Measurements from ENCODE around the gene STX19. TPM values are rescaled to one million over a fixed set of nuclear protein-coding genes. Genes with fewer than 3 reads are reported as not detected.
A peak's percentile ranks its signal among the peaks of the same experiment; 100 is the strongest.

Gene STX19
- total RNA-seq (0.42 TPM), polyA plus RNA-seq (2.6 TPM)
- long read RNA-seq, donor 1, result 0 reads
- long read RNA-seq, donor 2, result 0 reads
- long read RNA-seq, donor 3, result 0 reads
- long read RNA-seq, donor 4, result 0 reads
- long read RNA-seq, donor 5, result 0 reads
- long read RNA-seq, donor 6, result 0 reads
- long read RNA-seq, donor 7, result 0 reads
- long read RNA-seq, donor 8, result 0 reads
- long read RNA-seq, donor 9, result 0 reads
- long read RNA-seq, donor 10, result 0 reads

GRCh38 chr3:94028093-94028837, at the start of gene STX19:
TSS of gene STX19 (minus strand) at chr3:94028597. CDS start at chr3:94015269, 13,328 bp downstream.
- no peaks in the 10 kb centered on the region for H3K27me3 ChIP-seq (ENCODE audit: control insufficient read depth in 2 of 2, insufficient read depth in 1 of 2, low read length in 1 of 2)
- H3K27ac ChIP-seq (ENCODE audit: low read depth in 1 of 2, low read length in 1 of 2), result no peak within 1 kb of the TSS
- no peaks in the 10 kb centered on the region for H3K9me3 ChIP-seq (ENCODE audit: control insufficient read depth in 2 of 2, insufficient read depth in 1 of 2, low read length in 1 of 2)
- no peaks in the 10 kb centered on the region for H3K36me3 ChIP-seq (ENCODE audit: control insufficient read depth in 2 of 2, insufficient read depth in 2 of 2, low read length in 1 of 2)
- no peak within 1 kb of the TSS for H3K4me3 ChIP-seq (ENCODE audit: low read length in 2 of 2)
- 95% methylated on average over 8 of the region's 8 CpGs for WGBS
- H3K4me1 ChIP-seq (ENCODE audit: control insufficient read depth in 2 of 2, insufficient read depth in 2 of 2, low read length in 2 of 2), result no peaks in the 10 kb centered on the region
- no peak for DNase-seq (ENCODE audit: low read depth in 6 of 9, low spot score in 9 of 9)

GRCh38 chr3:94076055-94076454, 47.7 kb upstream of the STX19 start:
- no peak overlapping the region for H3K4me3 ChIP-seq (ENCODE audit: low read length in 2 of 2)
- H3K27ac ChIP-seq (ENCODE audit: low read depth in 1 of 2, low read length in 1 of 2), result no peak overlapping the region
- no peaks in the 10 kb centered on the region for H3K9me3 ChIP-seq (ENCODE audit: control insufficient read depth in 2 of 2, insufficient read depth in 1 of 2, low read length in 1 of 2)
- DNase-seq (ENCODE audit: low read depth in 6 of 9, low spot score in 9 of 9), result no peak
- 97% methylated on average over 3 of the region's 3 CpGs for WGBS
- no peaks in the 10 kb centered on the region for H3K4me1 ChIP-seq (ENCODE audit: control insufficient read depth in 2 of 2, insufficient read depth in 2 of 2, low read length in 2 of 2)
- peaks cover 0 to 6% of the 10 kb centered on the region in 2 donors for H3K36me3 ChIP-seq (ENCODE audit: control insufficient read depth in 2 of 2, insufficient read depth in 2 of 2, low read length in 1 of 2)
- no peaks in the 10 kb centered on the region for H3K27me3 ChIP-seq (ENCODE audit: control insufficient read depth in 2 of 2, insufficient read depth in 1 of 2, low read length in 1 of 2)

DNA sequence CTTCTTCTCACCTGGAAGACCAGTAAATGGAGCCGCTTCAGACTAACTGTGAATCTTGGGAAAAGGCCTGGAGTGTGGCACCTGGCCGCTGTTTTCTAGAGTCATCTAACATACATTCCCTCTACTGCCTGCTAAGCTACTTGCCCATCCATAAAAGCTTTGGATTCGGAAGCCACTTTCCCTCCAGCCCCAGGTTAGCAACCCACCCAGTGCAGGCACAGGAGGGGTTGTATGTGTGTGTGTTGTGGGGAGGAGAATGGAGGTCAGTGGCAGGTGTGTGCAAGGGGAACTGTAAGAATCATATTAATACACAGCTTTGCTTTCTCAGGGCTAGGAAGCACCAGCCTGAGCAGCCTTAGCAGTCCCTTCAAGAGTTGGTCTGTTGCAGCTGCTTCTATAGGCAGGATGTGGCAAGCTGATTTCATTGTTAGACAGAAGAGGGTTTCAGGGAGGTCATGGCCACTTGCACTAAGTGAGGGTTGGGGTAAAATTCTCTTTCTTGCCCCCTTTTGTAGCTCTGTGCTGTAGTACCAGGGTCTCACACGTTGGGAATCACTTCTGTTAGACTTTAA, 43.4 kb upstream of the STX19 start:
- 94% methylated on average over 4 of the region's 4 CpGs for WGBS
- peaks cover 3 to 15% of the 10 kb centered on the region in 2 donors for H3K36me3 ChIP-seq (ENCODE audit: control insufficient read depth in 2 of 2, insufficient read depth in 2 of 2, low read length in 1 of 2)

DNA sequence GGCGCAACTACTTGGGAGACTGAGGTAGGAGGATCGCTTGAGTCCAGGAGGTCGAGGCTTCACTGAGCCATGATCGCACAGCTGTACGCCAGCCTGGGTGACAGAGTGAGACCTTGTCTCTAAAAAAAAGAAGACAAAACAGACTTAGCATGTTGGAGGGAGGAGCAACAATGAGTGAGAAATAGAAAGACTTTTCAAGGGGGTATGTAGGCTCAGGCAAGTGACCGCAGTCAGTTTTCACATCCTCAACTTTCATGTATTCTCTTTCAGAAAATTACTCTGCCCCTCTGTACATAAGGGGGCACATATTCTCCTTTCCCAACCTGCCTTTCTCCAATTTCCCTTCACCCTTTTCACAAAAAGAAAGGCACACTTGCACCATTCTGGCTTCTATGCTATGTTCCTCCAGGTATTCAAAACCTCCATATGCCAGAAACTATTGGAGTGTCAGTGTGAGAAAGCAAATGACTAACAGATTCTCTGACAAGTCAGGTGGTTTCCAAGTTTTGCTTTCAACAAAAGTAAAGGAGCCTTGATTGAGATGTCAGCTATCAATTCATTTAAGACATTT, 42.0 kb upstream of the STX19 start:
- H3K27me3 ChIP-seq (ENCODE audit: control insufficient read depth in 2 of 2, insufficient read depth in 1 of 2, low read length in 1 of 2), result no peaks in the 10 kb centered on the region
- DNase-seq (ENCODE audit: low read depth in 6 of 9, low spot score in 9 of 9), result no peak
- H3K9me3 ChIP-seq (ENCODE audit: control insufficient read depth in 2 of 2, insufficient read depth in 1 of 2, low read length in 1 of 2), result no peaks in the 10 kb centered on the region
- 98% methylated on average over 6 of the region's 6 CpGs for WGBS
- H3K4me1 ChIP-seq (ENCODE audit: control insufficient read depth in 2 of 2, insufficient read depth in 2 of 2, low read length in 2 of 2), result no peaks in the 10 kb centered on the region
- H3K4me3 ChIP-seq (ENCODE audit: low read length in 2 of 2), result no peak overlapping the region
- peaks cover 3 to 12% of the 10 kb centered on the region in 2 donors for H3K36me3 ChIP-seq (ENCODE audit: control insufficient read depth in 2 of 2, insufficient read depth in 2 of 2, low read length in 1 of 2)
- no peak overlapping the region for H3K27ac ChIP-seq (ENCODE audit: low read depth in 1 of 2, low read length in 1 of 2)

More for the DNA sequence above, 43.4 kb upstream of the STX19 start:
- Histone ChIP-seq H3K27ac (ENCODE audit: low read depth in 1 of 2, low read length in 1 of 2) (no peak overlapping the region), H3K9me3 (ENCODE audit: control insufficient read depth in 2 of 2, insufficient read depth in 1 of 2, low read length in 1 of 2) (no peaks in the 10 kb centered on the region), H3K4me3 (ENCODE audit: low read length in 2 of 2) (no peak overlapping the region), H3K4me1 (ENCODE audit: control insufficient read depth in 2 of 2, insufficient read depth in 2 of 2, low read length in 2 of 2) (no peaks in the 10 kb centered on the region), H3K27me3 (ENCODE audit: control insufficient read depth in 2 of 2, insufficient read depth in 1 of 2, low read length in 1 of 2) (no peaks in the 10 kb centered on the region)
- DNase-seq (ENCODE audit: low read depth in 6 of 9, low spot score in 9 of 9), result peak in 2 of 9 donors; percentile 23 to 39

DNA sequence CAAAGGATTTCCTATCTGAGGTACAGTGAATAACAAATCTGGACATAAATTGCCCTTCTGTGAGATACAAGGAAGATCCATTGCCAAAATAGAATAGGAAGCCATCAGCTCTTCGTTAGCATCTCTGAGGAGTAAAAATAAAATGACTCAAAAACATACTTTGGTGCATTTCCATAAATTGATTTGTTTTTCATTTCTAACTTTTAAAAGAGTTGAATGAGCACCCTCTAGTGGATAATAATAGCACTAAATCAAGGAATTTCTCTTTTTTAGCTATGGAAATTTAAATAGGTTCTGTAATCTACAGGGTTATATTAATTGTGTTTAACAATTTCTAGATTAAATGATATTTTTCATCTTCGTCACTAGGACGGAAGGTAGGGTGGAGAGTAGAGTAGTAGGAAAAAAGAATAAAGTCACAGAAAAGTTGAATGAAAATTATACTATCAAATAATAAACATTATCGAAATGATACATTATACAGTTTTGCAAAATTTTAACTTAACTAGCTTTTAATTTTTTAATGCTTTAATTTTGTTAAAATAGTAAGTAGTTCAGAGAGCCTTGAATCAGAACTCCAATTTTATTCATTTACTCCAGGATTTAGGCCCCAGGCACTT, 40.9 kb upstream of the STX19 start:
- H3K9me3 ChIP-seq (ENCODE audit: control insufficient read depth in 2 of 2, insufficient read depth in 1 of 2, low read length in 1 of 2), result no peaks in the 10 kb centered on the region
- no peak overlapping the region for H3K27ac ChIP-seq (ENCODE audit: low read depth in 1 of 2, low read length in 1 of 2)
- peaks cover 3 to 15% of the 10 kb centered on the region in 2 donors for H3K36me3 ChIP-seq (ENCODE audit: control insufficient read depth in 2 of 2, insufficient read depth in 2 of 2, low read length in 1 of 2)
- no peaks in the 10 kb centered on the region for H3K27me3 ChIP-seq (ENCODE audit: control insufficient read depth in 2 of 2, insufficient read depth in 1 of 2, low read length in 1 of 2)
- WGBS, result 55% methylated on average over 4 of the region's 4 CpGs
- H3K4me1 ChIP-seq (ENCODE audit: control insufficient read depth in 2 of 2, insufficient read depth in 2 of 2, low read length in 2 of 2), result no peaks in the 10 kb centered on the region
- no peak overlapping the region for H3K4me3 ChIP-seq (ENCODE audit: low read length in 2 of 2)
- peak in 1 of 9 donors; percentile 18 for DNase-seq (ENCODE audit: low read depth in 6 of 9, low spot score in 9 of 9)

- no peak for DNase-seq (ENCODE audit: low read depth in 6 of 9, low spot score in 9 of 9)
- Histone ChIP-seq H3K27me3 (ENCODE audit: control insufficient read depth in 2 of 2, insufficient read depth in 1 of 2, low read length in 1 of 2) (no peaks in the 10 kb centered on the region), H3K9me3 (ENCODE audit: control insufficient read depth in 2 of 2, insufficient read depth in 1 of 2, low read length in 1 of 2) (no peaks in the 10 kb centered on the region), H3K27ac (ENCODE audit: low read depth in 1 of 2, low read length in 1 of 2) (no peak overlapping the region), H3K4me1 (ENCODE audit: control insufficient read depth in 2 of 2, insufficient read depth in 2 of 2, low read length in 2 of 2) (peaks cover 7 to 8% of the 10 kb centered on the region in 2 donors), H3K36me3 (ENCODE audit: control insufficient read depth in 2 of 2, insufficient read depth in 2 of 2, low read length in 1 of 2) (peaks cover 3 to 15% of the 10 kb centered on the region in 2 donors), H3K4me3 (ENCODE audit: low read length in 2 of 2) (no peak overlapping the region)
- WGBS, result 97% methylated on average over 6 of the region's 6 CpGs
These were observed 38.4 kb upstream of the STX19 start for GRCh38 chr3:94066506-94067500.

DNA sequence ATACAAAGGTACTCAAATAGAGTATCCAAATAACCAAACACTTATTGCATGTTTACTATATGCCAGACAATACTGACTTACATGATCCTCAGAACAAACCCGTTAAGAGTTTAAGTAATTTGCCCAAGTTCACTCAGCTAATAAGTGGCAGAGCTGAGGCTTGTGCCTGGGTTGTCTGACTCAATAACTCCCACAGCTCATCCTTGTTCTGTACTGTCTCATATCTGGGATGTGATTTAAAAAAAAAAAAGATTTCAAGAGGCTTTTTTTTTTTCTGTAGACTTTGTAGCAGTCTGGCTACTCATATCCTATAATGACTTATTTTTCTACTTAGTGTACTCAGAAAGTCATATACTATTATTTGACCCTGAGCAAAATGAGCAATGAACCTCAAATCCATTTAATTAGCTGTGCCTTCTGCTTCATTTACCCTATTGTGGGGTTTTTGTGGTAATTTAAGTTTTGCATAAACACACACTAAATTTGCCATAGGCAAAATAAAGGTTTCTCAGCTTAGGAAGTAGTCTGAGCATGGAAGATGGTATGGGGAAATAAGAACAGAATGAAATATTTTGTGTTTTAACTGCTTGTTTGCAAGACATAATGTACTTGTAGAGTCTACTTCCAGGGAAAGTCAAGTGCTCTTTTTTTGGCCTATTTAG, 37.6 kb upstream of the STX19 start:
- Histone ChIP-seq H3K4me1 (ENCODE audit: control insufficient read depth in 2 of 2, insufficient read depth in 2 of 2, low read length in 2 of 2) (peaks cover 7 to 8% of the 10 kb centered on the region in 2 donors), H3K27me3 (ENCODE audit: control insufficient read depth in 2 of 2, insufficient read depth in 1 of 2, low read length in 1 of 2) (no peaks in the 10 kb centered on the region), H3K36me3 (ENCODE audit: control insufficient read depth in 2 of 2, insufficient read depth in 2 of 2, low read length in 1 of 2) (peaks cover 3 to 15% of the 10 kb centered on the region in 2 donors), H3K9me3 (ENCODE audit: control insufficient read depth in 2 of 2, insufficient read depth in 1 of 2, low read length in 1 of 2) (no peaks in the 10 kb centered on the region), H3K27ac (ENCODE audit: low read depth in 1 of 2, low read length in 1 of 2) (no peak overlapping the region), H3K4me3 (ENCODE audit: low read length in 2 of 2) (no peak overlapping the region)
- no peak for DNase-seq (ENCODE audit: low read depth in 6 of 9, low spot score in 9 of 9)
- 98% methylated on average over 1 of the region's 1 CpG for WGBS

DNA sequence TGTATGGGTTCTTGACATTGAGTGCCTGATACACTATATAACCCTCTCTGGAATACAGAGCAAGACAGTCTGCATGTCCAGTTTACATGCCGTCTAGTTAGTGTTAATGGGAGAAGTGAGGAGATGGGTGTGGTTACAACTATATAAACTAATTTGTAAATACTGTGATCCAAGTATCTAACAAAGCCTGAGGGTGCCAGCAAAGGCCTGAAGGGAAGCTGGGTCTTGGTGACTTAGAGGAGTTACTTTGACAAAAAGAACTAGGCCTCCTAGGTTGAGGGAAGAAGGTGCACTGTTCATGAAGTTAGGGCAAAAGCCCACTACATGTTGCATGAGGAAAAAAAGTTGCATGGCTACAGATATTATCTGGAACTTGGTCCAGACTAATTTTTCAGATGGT, 36.7 kb upstream of the STX19 start:
- peaks cover 3 to 15% of the 10 kb centered on the region in 2 donors for H3K36me3 ChIP-seq (ENCODE audit: control insufficient read depth in 2 of 2, insufficient read depth in 2 of 2, low read length in 1 of 2)
- peaks cover 7 to 8% of the 10 kb centered on the region in 2 donors for H3K4me1 ChIP-seq (ENCODE audit: control insufficient read depth in 2 of 2, insufficient read depth in 2 of 2, low read length in 2 of 2)
- no peak overlapping the region for H3K4me3 ChIP-seq (ENCODE audit: low read length in 2 of 2)
- 97% methylated on average over 1 of the region's 1 CpG for WGBS
- DNase-seq (ENCODE audit: low read depth in 6 of 9, low spot score in 9 of 9), result no peak
- H3K9me3 ChIP-seq (ENCODE audit: control insufficient read depth in 2 of 2, insufficient read depth in 1 of 2, low read length in 1 of 2), result no peaks in the 10 kb centered on the region
- no peak overlapping the region for H3K27ac ChIP-seq (ENCODE audit: low read depth in 1 of 2, low read length in 1 of 2)
- no peaks in the 10 kb centered on the region for H3K27me3 ChIP-seq (ENCODE audit: control insufficient read depth in 2 of 2, insufficient read depth in 1 of 2, low read length in 1 of 2)
